Left lung (tissue), 10 donors: ENCODE data around the gene FBXO15. TPM values are rescaled to one million over a fixed set of nuclear protein-coding genes. Genes with fewer than 3 reads are reported as not detected.

Source experiments
- ATAC-seq: fragments of 200-7000 bp; cut with Tn5 transposase; one replicate; pipeline ENCODE4 v1.9.1; 2020; ENCODE audit warnings: moderate library complexity
- DNase-seq, 4 donors: peaks; one replicate each; pipeline ENCODE4 v3.0.0-alpha.2; 2013 to 2020
- H3K27ac ChIP-seq, 2 donors: fragments of 200-600 bp; sonication (generic) in 1 of 2; one replicate each; pipeline versions ENCODE4 v1.5.0 to v1.8.0; 2020 to 2021
- H3K27me3 ChIP-seq, 2 donors: fragments of 200-600 bp; sonication (generic) in 1 of 2; one replicate each; pipeline versions ENCODE4 v1.5.0 to v1.8.0; 2020 to 2021
- H3K36me3 ChIP-seq, 2 donors: fragments of 200-600 bp; sonication (generic) in 1 of 2; one replicate each; pipeline versions ENCODE4 v1.5.0 to v1.8.0; 2020 to 2021
- H3K4me1 ChIP-seq, 2 donors: fragments of 200-600 bp; one replicate each; pipeline ENCODE4 v1.8.0; 2021
- H3K4me3 ChIP-seq, 2 donors: fragments of 200-600 bp; sonication (generic) in 1 of 2; one replicate each; pipeline versions ENCODE4 v1.5.0 to v1.8.0; 2020 to 2021; ENCODE audit warnings: mild to moderate bottlenecking in 1 of 2
- H3K9me3 ChIP-seq, 2 donors: fragments of 200-600 bp; sonication (generic) in 1 of 2; one replicate each; pipeline versions ENCODE4 v1.5.0 to v1.8.0; 2020 to 2021
- intact Hi-C, 2 donors: fragments of 100-400 bp; cut with DNase I; formaldehyde crosslinking; loops; one replicate each; pipeline versions ENCODE4 v1.11.2 to v1.14.2; 2022
- polyA plus RNA-seq, 6 donors: library from polyadenylated mRNA; unstranded; fragments of 120-200 nt; gene quantifications; one replicate each; pipeline ENCODE4 v1.2.1, GENCODE V29; 2013; ENCODE audit not compliant: insufficient read length in 6 of 6
- total RNA-seq, 2 donors: library from RNA; stranded (reverse); fragmentation: NEBNext Ultra II Directional; extraction: Animal tissue kit (Norgen Biotek cat#: 25700); gene quantifications; one replicate each; pipeline ENCODE4 v1.2.1, GENCODE V29; 2021
- TF ChIP-seq, protein P1 (sequence below), 2 donors: fragments of 200-600 bp; sonication (generic) in 1 of 2; IDR thresholded peaks; one replicate each; pipeline versions ENCODE4 v1.5.0 to v1.8.0; 2021; ENCODE audit warnings: antibody characterized with exemption in 2 of 2
- donor health status: DM: no; HTN: yes; CAD: no.
- donor health status: DM: no; HTN: no; CAD: no.

Gene FBXO15
- total and polyA plus RNA-seq, 8 donors: 1.1 to 5.0 (median 2.8) TPM

DNA sequence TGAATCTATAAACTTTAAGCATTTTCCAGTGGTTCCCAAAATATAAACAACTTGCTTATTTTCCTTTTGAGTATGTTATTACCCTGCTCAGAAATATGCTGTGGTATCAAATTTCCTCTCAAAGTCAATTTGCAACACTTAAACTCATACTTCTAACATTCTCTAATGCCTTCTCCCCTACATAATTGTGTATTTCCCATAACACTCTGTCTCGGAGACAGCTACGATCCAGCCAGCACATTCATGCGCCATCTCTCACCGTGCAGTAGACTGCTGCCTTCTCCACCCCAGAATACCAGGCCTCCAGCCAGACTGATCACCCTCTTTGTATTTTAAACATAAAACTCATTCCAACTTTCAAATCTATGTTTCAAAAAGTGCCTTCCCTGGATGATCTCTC is 42.5 kb upstream of the FBXO15 start:
- Histone ChIP-seq H3K4me3 (no peak overlapping the region), H3K27me3 (peaks cover 0 to 14% of the 10 kb centered on the region in 2 donors), H3K36me3 (no peaks in the 10 kb centered on the region), H3K27ac (no peak overlapping the region), H3K9me3 (no peaks in the 10 kb centered on the region), H3K4me1 (no peaks in the 10 kb centered on the region)
- TF ChIP-seq, protein P1, sequence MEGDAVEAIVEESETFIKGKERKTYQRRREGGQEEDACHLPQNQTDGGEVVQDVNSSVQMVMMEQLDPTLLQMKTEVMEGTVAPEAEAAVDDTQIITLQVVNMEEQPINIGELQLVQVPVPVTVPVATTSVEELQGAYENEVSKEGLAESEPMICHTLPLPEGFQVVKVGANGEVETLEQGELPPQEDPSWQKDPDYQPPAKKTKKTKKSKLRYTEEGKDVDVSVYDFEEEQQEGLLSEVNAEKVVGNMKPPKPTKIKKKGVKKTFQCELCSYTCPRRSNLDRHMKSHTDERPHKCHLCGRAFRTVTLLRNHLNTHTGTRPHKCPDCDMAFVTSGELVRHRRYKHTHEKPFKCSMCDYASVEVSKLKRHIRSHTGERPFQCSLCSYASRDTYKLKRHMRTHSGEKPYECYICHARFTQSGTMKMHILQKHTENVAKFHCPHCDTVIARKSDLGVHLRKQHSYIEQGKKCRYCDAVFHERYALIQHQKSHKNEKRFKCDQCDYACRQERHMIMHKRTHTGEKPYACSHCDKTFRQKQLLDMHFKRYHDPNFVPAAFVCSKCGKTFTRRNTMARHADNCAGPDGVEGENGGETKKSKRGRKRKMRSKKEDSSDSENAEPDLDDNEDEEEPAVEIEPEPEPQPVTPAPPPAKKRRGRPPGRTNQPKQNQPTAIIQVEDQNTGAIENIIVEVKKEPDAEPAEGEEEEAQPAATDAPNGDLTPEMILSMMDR (IDR thresholded peaks at IDR 0.05): no peak
- intact Hi-C loops: loop anchor here (5.0 to 10.0 kb wide), 2 partner anchors 152 to 155 kb away; no protein-coding TSS in a partner anchor
- DNase-seq (peak in 1 of 4 donors; percentile 16), ATAC-seq (peak; percentile 73)

DNA sequence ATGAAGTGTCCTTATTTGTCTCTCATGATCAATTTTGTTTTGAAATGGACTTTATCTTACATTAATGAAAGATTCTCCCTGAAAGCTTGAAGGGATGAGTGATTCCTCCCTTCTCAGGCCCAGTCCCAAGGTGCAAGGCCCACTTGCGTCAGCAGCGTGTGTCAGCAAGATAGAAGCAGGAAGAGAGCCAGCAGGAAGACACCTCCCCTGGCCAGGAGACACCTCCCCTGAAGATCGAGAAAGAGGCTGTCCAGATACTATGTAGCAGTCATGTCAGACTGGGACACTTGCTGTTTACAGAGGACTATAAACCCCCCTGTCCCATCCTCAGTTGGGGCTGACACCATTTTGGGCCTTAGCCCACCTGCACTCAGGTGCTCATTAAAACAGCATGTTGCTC is 39.0 kb upstream of the FBXO15 start:
- Histone ChIP-seq H3K27me3 (peaks cover 0 to 16% of the 10 kb centered on the region in 2 donors), H3K4me3 (no peak overlapping the region), H3K4me1 (no peaks in the 10 kb centered on the region), H3K9me3 (no peaks in the 10 kb centered on the region), H3K36me3 (no peaks in the 10 kb centered on the region), H3K27ac (no peak overlapping the region)
- no peak for DNase-seq
- intact Hi-C loops: no loop called here
- ATAC-seq: no peak
- TF ChIP-seq, protein P1 (IDR thresholded peaks at IDR 0.05): no peak

DNA sequence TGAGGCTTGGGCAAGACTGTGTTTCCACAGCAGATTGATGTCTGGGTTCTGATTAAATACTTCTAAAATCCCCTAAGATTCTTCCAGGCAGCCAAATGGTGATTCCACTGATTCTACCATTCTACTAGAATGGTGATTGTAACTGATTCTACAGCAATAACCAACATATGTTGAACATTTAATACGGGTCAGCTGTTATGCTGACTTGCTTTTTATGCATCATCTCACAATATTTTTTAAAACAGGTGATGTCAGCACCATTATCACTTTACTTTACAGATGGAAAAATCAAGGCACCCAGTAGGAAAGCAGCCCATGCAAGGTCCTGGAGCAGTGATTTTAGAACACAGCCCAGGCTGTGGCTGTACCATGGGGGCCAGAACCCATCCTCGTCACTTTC is 38.2 kb upstream of the FBXO15 start:
- Histone ChIP-seq H3K4me1 (no peaks in the 10 kb centered on the region), H3K36me3 (no peaks in the 10 kb centered on the region), H3K9me3 (no peaks in the 10 kb centered on the region), H3K27ac (no peak overlapping the region), H3K27me3 (peaks cover 0 to 16% of the 10 kb centered on the region in 2 donors), H3K4me3 (no peak overlapping the region)
- ATAC-seq: no peak
- TF ChIP-seq, protein P1 (IDR thresholded peaks at IDR 0.05): no peak
- DNase-seq: no peak
- intact Hi-C loops: no loop called here

DNA sequence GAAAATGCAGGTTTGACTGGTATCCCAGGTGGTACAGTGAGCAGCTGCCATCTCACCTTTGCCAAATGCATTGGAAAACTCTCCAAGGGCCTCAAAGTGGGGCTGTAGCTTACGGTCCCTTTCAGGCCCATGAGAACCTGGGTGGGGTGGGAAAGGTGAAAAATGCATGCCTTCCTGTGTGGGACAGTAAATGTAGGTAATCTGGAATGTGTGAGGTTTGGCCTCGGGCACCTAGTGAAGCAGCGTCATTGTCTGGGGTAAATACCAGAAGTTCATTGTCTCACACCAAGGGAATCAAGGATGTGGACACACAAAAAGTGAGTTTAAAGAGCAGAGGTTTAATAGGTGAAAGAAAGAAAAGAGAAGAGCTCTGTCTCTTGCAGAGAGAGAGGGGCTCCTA is 37.2 kb upstream of the FBXO15 start:
- Histone ChIP-seq H3K9me3 (no peaks in the 10 kb centered on the region), H3K27ac (no peak overlapping the region), H3K27me3 (peaks cover 0 to 16% of the 10 kb centered on the region in 2 donors), H3K4me1 (no peaks in the 10 kb centered on the region), H3K36me3 (no peaks in the 10 kb centered on the region), H3K4me3 (no peak overlapping the region)
- DNase-seq (no peak), ATAC-seq (no peak)
- intact Hi-C loops: no loop called here
- TF ChIP-seq, protein P1 (IDR thresholded peaks at IDR 0.05): no peak

DNA sequence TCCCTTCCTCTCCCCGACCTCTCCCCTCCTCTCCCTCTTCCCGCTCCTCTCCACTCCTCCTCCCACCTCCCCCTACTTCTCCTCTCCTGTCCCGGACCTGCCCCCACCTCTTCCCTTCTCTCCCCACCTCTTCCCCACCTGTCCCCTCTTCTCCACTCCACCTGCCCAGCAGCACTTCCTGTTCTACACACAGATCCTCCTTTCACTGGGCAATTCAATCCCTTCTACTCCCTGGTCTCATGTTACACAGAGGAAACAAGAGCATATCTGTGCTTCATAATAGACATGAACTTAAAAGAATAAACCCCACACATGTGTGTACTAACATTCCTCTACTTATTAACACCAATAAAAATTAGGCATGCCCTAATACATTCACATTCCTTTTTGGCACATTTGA is 35.5 kb upstream of the FBXO15 start:
- DNase-seq: no peak
- no peaks in the 10 kb centered on the region for H3K4me1 ChIP-seq
- no peak overlapping the region for H3K4me3 ChIP-seq
- intact Hi-C loops: no loop called here
- H3K36me3 ChIP-seq: no peaks in the 10 kb centered on the region
- no peak for ATAC-seq
- H3K27me3 ChIP-seq: peaks cover 0 to 16% of the 10 kb centered on the region in 2 donors
- H3K27ac ChIP-seq: no peak overlapping the region
- TF ChIP-seq, protein P1 (IDR thresholded peaks at IDR 0.05): no peak
- H3K9me3 ChIP-seq: no peaks in the 10 kb centered on the region
